NT2/D1 (cell line): Measurements from ENCODE around the gene SDHA.
"Not testable (repeated sequence)": the region's sequence is repeated elsewhere in the genome, so short reads cannot be mapped to it uniquely, and the experiment has no call there.

Source experiments
- YY1 ChIP-seq: IDR thresholded peaks from 2 replicates; pipeline ENCODE4 v1.6.1; 2011; ENCODE audit not compliant: insufficient read length, insufficient read depth
- ZNF274 ChIP-seq: IDR thresholded peaks from 2 replicates; pipeline ENCODE4 v1.6.1; 2011; ENCODE audit warnings: mild to moderate bottlenecking, low read depth, low read length

DNA sequence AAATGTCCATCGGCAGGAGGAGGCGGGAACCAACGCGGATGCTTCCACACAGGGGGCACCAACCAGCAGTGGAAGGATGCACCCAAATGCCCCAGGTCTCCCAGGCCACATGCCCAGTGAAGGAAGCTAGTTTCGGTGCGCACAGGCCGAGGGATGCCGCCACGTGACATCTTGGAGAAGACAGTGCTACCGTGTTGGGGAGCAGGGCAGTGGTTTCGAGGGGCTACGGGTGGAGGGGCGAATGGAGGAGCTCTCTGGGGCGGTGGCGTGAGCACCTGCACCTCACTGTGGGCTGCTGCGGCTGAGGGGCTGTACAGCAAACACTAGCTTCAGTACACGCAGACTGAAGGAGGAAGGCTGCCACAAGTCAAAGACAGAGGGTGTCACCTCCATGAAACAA, 76.7 kb downstream of the SDHA start:
- not testable (repeated sequence) for TF ChIP-seq ZNF274, YY1
